A549 (cell line): ENCODE results near the gene SLC17A9.

Source experiments
- CTCF ChIP-seq: fragments of >200 bp; sonication (Bioruptor Twin); formaldehyde crosslinking; IDR thresholded peaks from 3 replicates; pipeline ENCODE4 v1.5.1; 2016
- EP300 ChIP-seq, 2 experiments: fragments of >200 bp; sonication (Bioruptor Twin); formaldehyde crosslinking; IDR thresholded peaks; 2 replicates in 1 of 2; 3 replicates in 1 of 2; pipeline ENCODE4 v1.6.1; 2016 to 2017
- FOSL2 ChIP-seq, 2 experiments: fragments of 450-650 bp in 1 of 2; fragments of >200 bp in 1 of 2; sonication (Bioruptor Twin) in 1 of 2; formaldehyde crosslinking; IDR thresholded peaks; 2 replicates each; pipeline versions ENCODE4 v1.5.0 to v1.6.1; 2016 to 2020; ENCODE audit warnings: mild to moderate bottlenecking in 1 of 2, moderate library complexity in 1 of 2
- HEYL ChIP-seq: fragments of 250-450 bp; sonication (Bioruptor Pico); IDR thresholded peaks from 2 replicates; pipeline ENCODE4 v1.8.0; 2021; ENCODE audit warnings: mild to moderate bottlenecking, moderate library complexity
- HMGXB4 ChIP-seq: fragments of 250-450 bp; sonication (Bioruptor Pico); IDR thresholded peaks from 2 replicates; pipeline ENCODE4 v1.5.0; 2021; ENCODE audit warnings: mild to moderate bottlenecking, moderate library complexity, borderline replicate concordance
- MAFK ChIP-seq: fragments of 450-650 bp; IDR thresholded peaks from 2 replicates; pipeline ENCODE4 v1.6.1; 2014; ENCODE audit not compliant: partially characterized antibody
- MAX ChIP-seq: IDR thresholded peaks from 2 replicates; pipeline ENCODE4 v1.6.1; 2012
- MAZ ChIP-seq: fragments of 150-350 bp; IDR thresholded peaks from 2 replicates; pipeline ENCODE4 v1.6.1; 2014; ENCODE audit warnings: antibody characterized with exemption, low read depth, low read length, borderline replicate concordance
- NFE2L2 ChIP-seq: fragments of 150-350 bp; conservative IDR thresholded peaks from 2 replicates; pipeline ENCODE4 v1.6.1; 2014; ENCODE audit warnings: low read length
- TFCP2L1 ChIP-seq: fragments of 250-450 bp; sonication (Bioruptor Pico); IDR thresholded peaks from 2 replicates; pipeline ENCODE4 v1.5.0; 2021; ENCODE audit warnings: mild to moderate bottlenecking
- ZFP36 ChIP-seq: fragments of 450-650 bp; IDR thresholded peaks from 2 replicates; pipeline ENCODE4 v1.6.1; 2014; ENCODE audit warnings: borderline replicate concordance; ENCODE audit not compliant: partially characterized antibody

- TF ChIP-seq EP300 (IDR thresholded peaks at IDR 0.05) (no peak), CTCF (no peak), NFE2L2 (no peak), MAZ (no peak), HEYL (no peak), HMGXB4 (CRISPR knock-in tag) (no peak), MAX (no peak), ZFP36 (no peak), TFCP2L1 (CRISPR knock-in tag) (no peak), FOSL2 (IDR thresholded peaks at IDR 0.05) (no peak), FOSL2 (CRISPR knock-in tag; IDR thresholded peaks at IDR 0.05) (no peak), MAFK (no peak)
Observed at GRCh38 chr20:62914436-62914835, 38.1 kb upstream of the SLC17A9 start.
